Neural crest cell (in vitro differentiated cells): ENCODE results near the gene KIAA1328. TPM values are rescaled to one million over a fixed set of nuclear protein-coding genes. Genes with fewer than 3 reads are reported as not detected.
A peak's percentile ranks its signal among the peaks of the same experiment; 100 is the strongest.

Source experiments
- DNase-seq: peaks from one replicate; pipeline ENCODE4 v3.0.0; 2021; ENCODE audit warnings: low read depth, mixed read lengths, low spot score
- H3K27ac Mint-ChIP-seq: one replicate; pipeline ENCODE4 v1.8.0; 2021; ENCODE audit warnings: mild to moderate bottlenecking, mixed read lengths; ENCODE audit not compliant: unreplicated experiment
- H3K27me3 Mint-ChIP-seq: 2 replicates; pipeline ENCODE4 v1.8.0; 2021; ENCODE audit warnings: low read depth, mild to moderate bottlenecking, mixed read lengths
- H3K36me3 Mint-ChIP-seq: 2 replicates; pipeline ENCODE4 v1.8.0; 2021; ENCODE audit warnings: low read depth, mild to moderate bottlenecking, mixed read lengths
- H3K4me1 Mint-ChIP-seq: 2 replicates; pipeline ENCODE4 v1.8.0; 2021; ENCODE audit warnings: mixed read lengths
- H3K4me3 Mint-ChIP-seq: one replicate; pipeline ENCODE4 v1.8.0; 2021; ENCODE audit warnings: mild to moderate bottlenecking, mixed read lengths
- H3K9me3 Mint-ChIP-seq: 2 replicates; pipeline ENCODE4 v1.8.0; 2021; ENCODE audit warnings: mixed read lengths
- CTCF ChIP-seq: fragments of 200-600 bp; sonication (generic); conservative IDR thresholded peaks from 2 replicates; pipeline ENCODE4 v1.5.0; 2021; ENCODE audit warnings: antibody characterized with exemption, mild to moderate bottlenecking
- total RNA-seq: library from RNA; stranded (reverse); gene quantifications from 2 replicates; pipeline ENCODE4 v1.2.1, GENCODE V29; 2021

Gene KIAA1328
- total RNA-seq, 1 donor from 2014 or later, result 12.3 TPM

- Mint-ChIP-seq H3K27ac (no peak overlapping the region), H3K27me3 (no peaks in the 10 kb centered on the region), H3K4me1 (no peaks in the 10 kb centered on the region), H3K9me3 (no peaks in the 10 kb centered on the region), H3K36me3 (peaks cover 2% of the 10 kb centered on the region), H3K4me3 (no peak overlapping the region)
- DNase-seq, result no peak
- no peak for TF ChIP-seq CTCF
These were observed 58.2 kb downstream of the KIAA1328 start for GRCh38 chr18:36887114-36887513.

GRCh38 chr18:36887864-36888263, 58.9 kb downstream of the KIAA1328 start:
- Mint-ChIP-seq H3K9me3 (no peaks in the 10 kb centered on the region), H3K27ac (no peak overlapping the region)
- TF ChIP-seq CTCF, result no peak

GRCh38 chr18:36888778-36889177, 59.9 kb downstream of the KIAA1328 start:
- no peak for TF ChIP-seq CTCF
- H3K9me3 Mint-ChIP-seq, result no peaks in the 10 kb centered on the region
- no peaks in the 10 kb centered on the region for H3K27me3 Mint-ChIP-seq
- H3K36me3 Mint-ChIP-seq, result peaks cover 2% of the 10 kb centered on the region
- no peak overlapping the region for H3K27ac Mint-ChIP-seq
- DNase-seq, result no peak
- H3K4me1 Mint-ChIP-seq, result no peaks in the 10 kb centered on the region
- no peak overlapping the region for H3K4me3 Mint-ChIP-seq

More at GRCh38 chr18:36887864-36888263, 58.9 kb downstream of the KIAA1328 start:
- no peak for DNase-seq
- no peaks in the 10 kb centered on the region for H3K27me3 Mint-ChIP-seq
- H3K4me1 Mint-ChIP-seq, result no peaks in the 10 kb centered on the region
- H3K4me3 Mint-ChIP-seq, result no peak overlapping the region
- peaks cover 2% of the 10 kb centered on the region for H3K36me3 Mint-ChIP-seq

GRCh38 chr18:36889321-36889720, 60.4 kb downstream of the KIAA1328 start:
- peaks cover 2% of the 10 kb centered on the region for H3K36me3 Mint-ChIP-seq
- H3K27me3 Mint-ChIP-seq, result no peaks in the 10 kb centered on the region
- no peak for TF ChIP-seq CTCF
- H3K9me3 Mint-ChIP-seq, result no peaks in the 10 kb centered on the region
- H3K4me3 Mint-ChIP-seq, result no peak overlapping the region
- no peaks in the 10 kb centered on the region for H3K4me1 Mint-ChIP-seq
- no peak for DNase-seq
- no peak overlapping the region for H3K27ac Mint-ChIP-seq

- Mint-ChIP-seq H3K36me3 (peaks cover 2% of the 10 kb centered on the region), H3K4me3 (no peak overlapping the region), H3K27ac (no peak overlapping the region), H3K9me3 (no peaks in the 10 kb centered on the region), H3K27me3 (no peaks in the 10 kb centered on the region), H3K4me1 (no peaks in the 10 kb centered on the region)
- DNase-seq, result no peak
- no peak for TF ChIP-seq CTCF
These were observed 60.8 kb downstream of the KIAA1328 start for GRCh38 chr18:36889742-36890141.

- H3K4me1 Mint-ChIP-seq, result no peaks in the 10 kb centered on the region
- no peak for TF ChIP-seq CTCF
- no peak for DNase-seq
- no peaks in the 10 kb centered on the region for H3K27me3 Mint-ChIP-seq
- peak overlapping the region; percentile 31 for H3K27ac Mint-ChIP-seq
- H3K9me3 Mint-ChIP-seq, result no peaks in the 10 kb centered on the region
- H3K36me3 Mint-ChIP-seq, result peaks cover 2% of the 10 kb centered on the region
- no peak overlapping the region for H3K4me3 Mint-ChIP-seq
These were observed 61.7 kb downstream of the KIAA1328 start for GRCh38 chr18:36890598-36890997.
